Measurements from ENCODE around the gene ZNF154.
"Not testable (repeated sequence)": the region's sequence is repeated elsewhere in the genome, so short reads cannot be mapped to it uniquely, and the experiment has no call there.

Gene ZNF154

GRCh38 chr19:57708641-57709361 lies at the start of gene ZNF154:
ZNF154 (minus strand) TSS chr19:57709204; CDS start chr19:57708971, 233 bp downstream.
- Mint-ChIP-seq H3K36me3 (peaks cover 35 to 59% of the 10 kb centered on the region in 2 donors), H3K4me3 (peak within 1 kb of the TSS; percentile 95 to 96), H3K9me3 (peaks cover 6 to 9% of the 10 kb centered on the region in 2 donors), H3K27ac (peak within 1 kb of the TSS; percentile 99), H3K27me3 (no peaks in the 10 kb centered on the region), H3K4me1 (peaks cover 37 to 52% of the 10 kb centered on the region in 2 donors)
- ATAC-seq (replicated peaks) (peak; percentile 89 to 93), DNase-seq (peak; percentile 68)

DNA sequence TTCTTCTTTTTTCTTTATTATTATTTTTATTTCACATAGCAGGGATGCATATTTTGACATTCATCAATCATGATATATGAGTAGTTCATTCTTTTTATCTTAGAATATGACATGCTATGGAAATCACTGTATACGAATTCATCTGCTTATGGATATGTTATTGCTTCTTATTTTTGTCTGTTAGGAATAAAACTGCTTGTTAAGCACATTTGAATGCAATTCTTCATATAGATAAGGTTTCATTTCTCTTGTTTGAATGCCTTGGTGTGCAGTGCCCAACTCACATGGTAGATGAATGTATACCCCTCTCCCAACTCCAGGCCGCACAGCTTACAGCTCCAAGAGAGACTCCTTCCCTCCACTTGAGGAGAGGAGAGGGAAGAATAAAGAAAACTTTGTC lies 48.9 kb upstream of the ZNF154 start:
- peaks cover 6 to 10% of the 10 kb centered on the region in 2 donors for H3K9me3 Mint-ChIP-seq
- no peak overlapping the region for H3K4me3 Mint-ChIP-seq
- no peaks in the 10 kb centered on the region for H3K27me3 Mint-ChIP-seq
- no peak overlapping the region for H3K27ac Mint-ChIP-seq
- ATAC-seq (replicated peaks): no peak
- H3K4me1 Mint-ChIP-seq: peaks cover 4 to 5% of the 10 kb centered on the region in 2 donors
- peaks cover 56 to 68% of the 10 kb centered on the region in 2 donors for H3K36me3 Mint-ChIP-seq
- DNase-seq: no peak

DNA sequence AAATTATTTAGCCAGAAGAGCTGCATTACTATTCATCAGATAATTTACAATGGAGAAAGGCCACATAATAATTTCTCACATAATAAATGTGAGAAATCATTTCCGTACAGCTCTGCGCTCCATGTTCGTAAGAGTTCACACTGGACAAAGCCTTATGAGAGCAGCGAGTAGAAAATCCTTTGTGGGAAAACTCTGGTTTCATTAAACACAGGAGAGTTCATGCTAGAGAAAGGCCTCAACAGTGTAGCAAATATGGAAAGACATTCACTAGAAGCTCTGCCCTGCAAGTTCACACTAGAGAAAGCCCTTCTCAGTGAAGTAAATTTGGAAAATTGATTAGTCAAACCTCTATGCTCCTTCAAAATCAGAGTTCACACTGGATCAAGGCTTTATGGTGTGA lies 46.0 kb upstream of the ZNF154 start:
- DNase-seq: no peak
- no peak overlapping the region for H3K27ac Mint-ChIP-seq
- H3K4me3 Mint-ChIP-seq: no peak overlapping the region
- peaks cover 16 to 18% of the 10 kb centered on the region in 2 donors for H3K4me1 Mint-ChIP-seq
- peaks cover 74 to 79% of the 10 kb centered on the region in 2 donors for H3K36me3 Mint-ChIP-seq
- H3K27me3 Mint-ChIP-seq: no peaks in the 10 kb centered on the region
- peaks cover 6 to 14% of the 10 kb centered on the region in 2 donors for H3K9me3 Mint-ChIP-seq
- ATAC-seq (replicated peaks): no peak

DNA sequence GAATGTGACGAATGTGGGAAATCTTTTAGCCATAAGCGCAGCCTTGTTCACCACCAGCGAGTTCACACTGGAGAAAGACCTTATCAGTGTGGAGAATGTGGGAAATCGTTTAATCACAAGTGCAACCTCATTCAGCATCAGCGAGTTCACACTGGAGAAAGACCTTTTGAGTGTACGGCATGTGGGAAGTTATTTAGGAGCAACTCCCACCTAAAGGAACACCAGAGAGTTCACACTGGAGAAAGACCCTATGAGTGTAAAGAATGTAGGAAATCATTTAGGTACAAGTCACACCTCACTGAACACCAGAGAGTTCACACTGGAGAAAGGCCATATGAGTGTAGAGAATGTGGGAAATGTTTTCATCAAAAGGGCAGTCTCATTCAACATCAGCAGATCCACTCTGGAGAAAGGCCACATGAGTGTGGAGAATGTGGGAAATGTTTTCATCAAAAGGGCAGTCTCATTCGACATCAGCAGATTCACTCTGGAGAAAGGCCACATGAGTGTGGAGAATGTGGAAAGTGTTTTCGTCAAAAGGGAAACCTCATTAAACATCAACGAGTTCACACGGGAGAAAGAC lies 45.2 kb upstream of the ZNF154 start:
- ATAC-seq (replicated peaks) (no peak), DNase-seq (no peak)
- Mint-ChIP-seq H3K36me3 (peaks cover 70 to 79% of the 10 kb centered on the region in 2 donors), H3K4me1 (peaks cover 15 to 24% of the 10 kb centered on the region in 2 donors), H3K4me3 (no peak overlapping the region), H3K9me3 (peaks cover 6 to 16% of the 10 kb centered on the region in 2 donors), H3K27me3 (no peaks in the 10 kb centered on the region), H3K27ac (no peak overlapping the region)

DNA sequence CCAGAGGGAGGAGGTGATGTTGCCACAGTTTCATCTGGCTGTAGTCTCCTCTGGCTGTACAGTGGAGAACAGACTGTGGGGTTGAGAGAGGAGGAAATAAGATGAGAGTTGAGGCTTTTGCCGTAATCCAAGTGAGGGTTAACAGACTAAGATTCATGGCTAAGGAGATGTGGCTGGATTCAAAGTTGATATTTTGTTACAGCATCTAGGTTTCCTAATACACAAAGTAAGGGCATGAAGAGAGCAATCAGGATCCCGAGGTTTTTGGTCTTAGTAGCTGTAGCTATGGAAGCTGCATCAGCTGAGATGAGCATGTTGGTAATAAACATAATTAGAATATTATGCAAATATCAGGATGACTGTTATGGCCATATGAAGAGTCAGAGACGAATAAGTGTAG lies 39.0 kb upstream of the ZNF154 start:
- H3K4me3 Mint-ChIP-seq: peak overlapping the region; percentile 88 to 98
- H3K9me3 Mint-ChIP-seq: peaks cover 4 to 5% of the 10 kb centered on the region in 2 donors
- no peaks in the 10 kb centered on the region for H3K27me3 Mint-ChIP-seq
- ATAC-seq (replicated peaks) (no peak), DNase-seq (no peak)
- H3K4me1 Mint-ChIP-seq: peaks cover 26 to 37% of the 10 kb centered on the region in 2 donors
- H3K36me3 Mint-ChIP-seq: peaks cover 47 to 55% of the 10 kb centered on the region in 2 donors
- H3K27ac Mint-ChIP-seq: no peak overlapping the region

DNA sequence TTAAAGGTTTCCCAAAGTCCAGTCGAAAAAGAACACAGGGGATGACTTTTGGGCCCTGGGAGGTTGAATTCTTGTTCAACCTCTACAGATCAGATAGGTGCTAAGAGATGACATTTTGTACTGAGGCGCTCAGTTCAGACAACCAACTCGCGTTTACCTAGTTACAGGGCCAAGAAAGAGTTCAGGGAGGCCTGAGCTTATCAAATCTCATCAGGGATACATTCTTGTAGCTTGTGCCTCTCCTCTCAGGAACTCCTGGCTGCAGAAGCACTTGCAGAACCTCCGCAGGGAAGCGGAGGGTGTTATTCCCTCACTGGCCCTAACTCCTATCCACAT lies 38.4 kb upstream of the ZNF154 start:
- H3K4me1 Mint-ChIP-seq: peaks cover 24 to 37% of the 10 kb centered on the region in 2 donors
- H3K9me3 Mint-ChIP-seq: peaks cover 4% of the 10 kb centered on the region in 2 donors
- no peaks in the 10 kb centered on the region for H3K27me3 Mint-ChIP-seq
- H3K36me3 Mint-ChIP-seq: peaks cover 41 to 49% of the 10 kb centered on the region in 2 donors
- ATAC-seq (replicated peaks) (no peak), DNase-seq (no peak)
- H3K27ac Mint-ChIP-seq: peak overlapping the region; percentile 97
- peak overlapping the region; percentile 88 to 98 for H3K4me3 Mint-ChIP-seq

GRCh38 chr19:57746580-57747471 lies 37.8 kb upstream of the ZNF154 start, which contains the start of gene ZNF776:
ZNF776 (plus strand) TSS chr19:57746815; CDS start chr19:57747059, 244 bp downstream.
- Mint-ChIP-seq H3K9me3 (peaks cover 1 to 4% of the 10 kb centered on the region in 2 donors), H3K27ac (peak within 1 kb of the TSS; percentile 97), H3K36me3 (peaks cover 35 to 43% of the 10 kb centered on the region in 2 donors), H3K4me1 (peaks cover 24 to 37% of the 10 kb centered on the region in 2 donors), H3K27me3 (no peaks in the 10 kb centered on the region), H3K4me3 (peak within 1 kb of the TSS; percentile 88 to 98)
- ATAC-seq (replicated peaks): peak; percentile 98 to 99
- DNase-seq: peak; percentile 78

DNA sequence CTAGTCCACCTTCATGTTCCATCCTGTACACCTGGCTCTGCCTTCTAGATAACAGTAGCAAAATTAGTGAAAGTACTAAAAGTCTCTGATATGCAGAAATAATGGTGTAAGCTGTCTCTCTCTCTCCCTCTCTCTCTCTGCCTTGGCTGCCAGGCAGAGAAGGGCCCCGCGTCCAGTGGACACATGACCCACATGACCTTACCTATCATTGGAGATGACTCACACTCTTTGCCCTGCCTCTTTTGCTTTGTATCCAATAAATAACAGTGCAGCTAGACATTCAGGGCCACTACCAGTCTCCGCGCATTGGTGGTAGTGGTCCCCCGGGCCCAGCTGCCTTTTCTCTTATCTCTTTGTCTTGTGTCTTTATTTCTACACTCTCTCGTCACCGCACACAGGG lies 29.8 kb upstream of the ZNF154 start:
- DNase-seq; H3K4me1 Mint-ChIP-seq; H3K27ac Mint-ChIP-seq; ATAC-seq (replicated peaks); H3K27me3 Mint-ChIP-seq; H3K4me3 Mint-ChIP-seq; H3K36me3 Mint-ChIP-seq; H3K9me3 Mint-ChIP-seq: not testable (repeated sequence)

DNA sequence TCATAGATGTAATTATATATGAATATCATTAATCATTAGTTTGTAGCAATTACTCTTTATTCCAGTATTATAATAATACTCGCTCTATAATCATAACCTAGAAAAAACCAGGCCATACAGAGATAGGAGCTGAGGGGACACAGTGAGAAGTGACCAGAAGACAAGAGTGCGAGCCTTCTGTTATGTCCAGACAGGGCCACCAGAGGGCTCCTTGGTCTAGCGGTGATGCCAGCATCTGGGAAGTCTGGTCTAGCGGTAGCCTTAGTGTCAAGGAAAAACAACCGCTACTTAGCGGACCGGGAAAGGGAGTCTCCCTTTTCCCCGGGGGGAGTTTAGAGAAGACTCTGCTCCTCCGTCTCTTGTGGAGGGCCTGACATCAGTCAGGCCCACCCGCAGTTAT lies 29.3 kb upstream of the ZNF154 start:
- not testable (repeated sequence) for H3K27ac Mint-ChIP-seq, H3K27me3 Mint-ChIP-seq, H3K9me3 Mint-ChIP-seq, H3K4me1 Mint-ChIP-seq, H3K36me3 Mint-ChIP-seq
- ATAC-seq (replicated peaks) (peak in 1 of 2 donors; percentile 54), DNase-seq (peak; percentile 24)
- peak overlapping the region; percentile 32 to 65 for H3K4me3 Mint-ChIP-seq

- no peak for DNase-seq
- Mint-ChIP-seq H3K9me3 (peaks cover 4 to 6% of the 10 kb centered on the region in 2 donors), H3K4me3 (no peak overlapping the region), H3K36me3 (peaks cover 57 to 74% of the 10 kb centered on the region in 2 donors), H3K27me3 (no peaks in the 10 kb centered on the region), H3K27ac (no peak overlapping the region), H3K4me1 (peaks cover 18 to 20% of the 10 kb centered on the region in 2 donors)
- no peak for ATAC-seq (replicated peaks)
Observed at GRCh38 chr19:57720878-57721277, 11.9 kb upstream of the ZNF154 start.

DNA sequence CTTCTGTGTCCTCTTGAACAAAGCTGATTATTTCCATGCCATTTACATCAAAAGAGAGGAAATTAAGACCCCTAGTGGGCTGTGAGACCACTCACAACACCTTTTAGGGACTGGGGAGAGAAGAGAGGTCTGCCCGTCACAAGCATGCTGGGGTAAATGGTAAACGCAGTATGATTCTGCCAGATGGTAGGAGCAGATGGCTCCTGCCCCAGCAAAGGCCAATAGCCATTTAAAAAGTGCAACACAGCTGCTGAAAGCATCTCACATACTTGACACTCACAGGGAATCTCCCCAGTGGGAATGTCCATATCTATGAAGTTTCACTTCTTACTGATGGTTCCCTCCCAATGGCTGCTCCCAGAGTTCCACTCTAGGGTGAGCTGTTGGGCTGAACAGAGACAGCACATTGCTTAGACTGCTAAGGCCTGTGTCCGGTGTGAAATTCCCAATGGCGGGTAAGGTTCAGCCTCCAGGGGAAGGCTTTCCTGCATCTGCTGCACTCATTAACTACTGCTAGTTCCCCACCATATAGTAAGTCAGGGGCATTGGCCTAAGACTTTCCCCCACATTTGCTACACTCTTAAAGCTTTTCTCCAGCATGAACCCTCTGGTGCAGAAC lies 11.0 kb upstream of the ZNF154 start:
- H3K4me3 Mint-ChIP-seq: no peak overlapping the region
- H3K4me1 Mint-ChIP-seq: peaks cover 17 to 20% of the 10 kb centered on the region in 2 donors
- ATAC-seq (replicated peaks) (no peak), DNase-seq (no peak)
- peaks cover 4 to 6% of the 10 kb centered on the region in 2 donors for H3K9me3 Mint-ChIP-seq
- H3K27ac Mint-ChIP-seq: no peak overlapping the region
- no peaks in the 10 kb centered on the region for H3K27me3 Mint-ChIP-seq
- peaks cover 57 to 75% of the 10 kb centered on the region in 2 donors for H3K36me3 Mint-ChIP-seq

- Mint-ChIP-seq H3K9me3 (peaks cover 4 to 6% of the 10 kb centered on the region in 2 donors), H3K4me3 (no peak overlapping the region), H3K27me3 (no peaks in the 10 kb centered on the region), H3K36me3 (peaks cover 58 to 75% of the 10 kb centered on the region in 2 donors), H3K4me1 (peaks cover 12 to 15% of the 10 kb centered on the region in 2 donors), H3K27ac (peak overlapping the region; percentile 47)
- no peak for DNase-seq
- ATAC-seq (replicated peaks): no peak
Observed at GRCh38 chr19:57719424-57719823, 10.4 kb upstream of the ZNF154 start.

DNA sequence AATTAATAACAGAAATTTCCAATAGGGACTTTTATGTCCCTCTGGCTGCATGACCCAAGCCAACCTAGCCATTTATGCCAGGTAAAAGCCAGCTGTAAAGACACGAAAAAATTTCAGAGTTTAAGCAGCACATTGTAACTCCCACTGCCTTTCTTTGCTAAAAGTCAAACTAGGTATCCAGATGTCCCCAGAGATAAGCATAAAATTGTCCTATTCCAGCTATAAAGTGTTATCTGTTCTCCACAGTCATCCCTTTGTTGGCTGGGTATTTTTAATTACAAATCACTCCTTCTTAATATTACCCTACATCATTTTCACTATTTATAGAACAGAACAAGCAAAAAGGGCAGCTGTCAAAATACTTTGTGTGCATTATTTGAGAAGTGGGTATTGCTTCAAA lies 3.2 kb upstream of the ZNF154 start:
- H3K9me3 Mint-ChIP-seq: peaks cover 1 to 4% of the 10 kb centered on the region in 2 donors
- H3K27me3 Mint-ChIP-seq: no peaks in the 10 kb centered on the region
- ATAC-seq (replicated peaks): no peak
- H3K4me1 Mint-ChIP-seq: peaks cover 14 to 21% of the 10 kb centered on the region in 2 donors
- H3K27ac Mint-ChIP-seq: no peak overlapping the region
- peaks cover 34 to 55% of the 10 kb centered on the region in 2 donors for H3K36me3 Mint-ChIP-seq
- DNase-seq: no peak
- no peak overlapping the region for H3K4me3 Mint-ChIP-seq

GRCh38 chr19:57709616-57710015 lies 612 bp upstream of the ZNF154 start:
- Mint-ChIP-seq H3K36me3 (peaks cover 38 to 59% of the 10 kb centered on the region in 2 donors), H3K27ac (peak overlapping the region; percentile 20), H3K9me3 (peaks cover 6% of the 10 kb centered on the region in 2 donors), H3K4me1 (peaks cover 29 to 44% of the 10 kb centered on the region in 2 donors), H3K27me3 (no peaks in the 10 kb centered on the region), H3K4me3 (peak overlapping the region; percentile 10 to 96)
- DNase-seq (no peak), ATAC-seq (replicated peaks) (no peak)
